GM12892 (cell line): ENCODE results near the gene ARHGAP29.

Source experiments
- POLR2A ChIP-seq: IDR thresholded peaks from 2 replicates; pipeline ENCODE4 v1.6.1; 2011; ENCODE audit warnings: low read depth, low read length, control low read depth
- POLR2AphosphoS5 ChIP-seq: IDR thresholded peaks from 2 replicates; pipeline ENCODE4 v1.6.1; 2011; ENCODE audit warnings: low read depth, low read length, control low read depth
- TAF1 ChIP-seq: IDR thresholded peaks from 2 replicates; pipeline ENCODE4 v1.6.1; 2011; ENCODE audit warnings: low read depth, mild to moderate bottlenecking, control low read depth, low read length, borderline replicate concordance

GRCh38 chr1:94250341-94250740, 13.0 kb upstream of the ARHGAP29 start:
- no peak for TF ChIP-seq POLR2A
- no peak for TF ChIP-seq POLR2AphosphoS5
- TF ChIP-seq TAF1 = no peak
